MCF 10A (cell line): ENCODE results near the gene SUGP1. TPM values are rescaled to one million over a fixed set of nuclear protein-coding genes. Genes with fewer than 3 reads are reported as not detected.

Experiments used
- BruUV-seq: library from RNA; stranded (reverse); fragments of 400-500 nt; replicated peaks from 2 replicates; lab custom pipeline; 2021; lab: Mats Ljungman, UMichigan
- CTCF ChIA-PET: fragments of 300-600 bp; sonication (Branson Sonifier 250); formaldehyde crosslinking; extraction: SDS; loops from one replicate; lab custom pipeline; 2021; ENCODE audit warnings: antibody characterized with exemption, inconsistent platforms; lab: Yijun Ruan, JAX
- POLR2A ChIA-PET: fragments of 300-600, 350-650 bp; sonication (Branson Sonifier 250); formaldehyde crosslinking; extraction: SDS; loops from one replicate; lab custom pipeline; 2020; ENCODE audit warnings: antibody characterized with exemption, inconsistent platforms; lab: Yijun Ruan, JAX
- DNase-seq: peaks from one replicate; pipeline ENCODE4 v3.0.0-alpha.2; 2018; ENCODE audit not compliant: unreplicated experiment
- H3K27ac Mint-ChIP-seq: one replicate; pipeline ENCODE4 v1.8.0; 2022; ENCODE audit warnings: mild to moderate bottlenecking, low read depth, mixed read lengths; ENCODE audit not compliant: unreplicated experiment
- H3K27me3 Mint-ChIP-seq: one replicate; pipeline ENCODE4 v1.8.0; 2022; ENCODE audit warnings: mixed read lengths; ENCODE audit not compliant: insufficient read depth, unreplicated experiment
- H3K36me3 Mint-ChIP-seq: one replicate; pipeline ENCODE4 v1.8.0; 2022; ENCODE audit warnings: mild to moderate bottlenecking, moderate library complexity, mixed read lengths; ENCODE audit not compliant: insufficient read depth, unreplicated experiment
- H3K4me1 Mint-ChIP-seq: one replicate; pipeline ENCODE4 v1.8.0; 2022; ENCODE audit warnings: mixed read lengths; ENCODE audit not compliant: insufficient read depth, unreplicated experiment
- H3K4me3 Mint-ChIP-seq: one replicate; pipeline ENCODE4 v1.8.0; 2022; ENCODE audit warnings: mild to moderate bottlenecking, moderate library complexity, mixed read lengths; ENCODE audit not compliant: unreplicated experiment
- H3K9me3 Mint-ChIP-seq: one replicate; pipeline ENCODE4 v1.8.0; 2022; ENCODE audit warnings: mixed read lengths; ENCODE audit not compliant: unreplicated experiment
- CTCF ChIP-seq: fragments of 200-600 bp; IDR thresholded peaks from one replicate; pipeline ENCODE4 v1.8.0; 2022; ENCODE audit warnings: antibody characterized with exemption, mild to moderate bottlenecking; ENCODE audit not compliant: unreplicated experiment
- intact Hi-C: fragments of 100-400 bp; cut with micrococcal nuclease; formaldehyde crosslinking; loops from 2 replicates; pipeline ENCODE4 v1.14.1; 2022
- total RNA-seq: library from RNA; stranded (reverse); gene quantifications from 2 replicates; pipeline ENCODE4 v1.2.3, GENCODE V29; 2022

SUGP1 gene
- total RNA-seq, 1 experiment from 2014 or later, result 51.1 TPM

DNA sequence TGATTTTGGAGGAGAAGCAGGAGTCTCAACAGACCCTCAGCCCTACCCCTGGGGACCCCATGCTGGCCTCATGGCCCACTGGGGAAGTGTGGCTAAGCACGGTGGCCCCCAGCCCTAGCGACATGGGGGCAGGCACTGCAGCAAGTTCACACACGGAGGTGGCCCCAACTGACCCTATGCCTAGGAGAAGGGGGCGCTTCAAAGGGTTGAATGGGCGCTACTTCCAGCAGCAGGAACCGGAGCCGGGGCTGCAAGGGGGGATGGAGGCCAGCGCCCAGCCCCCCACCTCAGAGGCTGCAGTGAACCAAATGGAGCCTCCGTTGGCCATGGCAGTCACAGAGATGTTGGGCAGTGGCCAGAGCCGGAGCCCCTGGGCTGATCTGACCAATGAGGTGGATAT lies 93.6 kb downstream of the SUGP1 start:
- ChIA-PET POLR2A (no interaction called here), CTCF (interaction anchor here (0.5 kb wide), 1 partner anchor 336 kb away, joined by 3 read pairs; no protein-coding TSS in a partner anchor)
- no peak for DNase-seq
- no peaks in the 10 kb centered on the region for H3K36me3 Mint-ChIP-seq
- intact Hi-C loops, result no loop called here
- TF ChIP-seq CTCF, result no peak
- H3K27ac Mint-ChIP-seq, result no peak overlapping the region
- H3K27me3 Mint-ChIP-seq, result peaks cover 18% of the 10 kb centered on the region
- no peaks in the 10 kb centered on the region for H3K9me3 Mint-ChIP-seq
- BruUV-seq, result no TSS peak
- no peak overlapping the region for H3K4me3 Mint-ChIP-seq
- no peaks in the 10 kb centered on the region for H3K4me1 Mint-ChIP-seq

GRCh38 chr19:19226204-19226603 lies 94.1 kb downstream of the SUGP1 start:
- no peak for DNase-seq
- Mint-ChIP-seq H3K27ac (no peak overlapping the region), H3K4me3 (no peak overlapping the region), H3K27me3 (peaks cover 18% of the 10 kb centered on the region), H3K9me3 (no peaks in the 10 kb centered on the region), H3K4me1 (no peaks in the 10 kb centered on the region), H3K36me3 (no peaks in the 10 kb centered on the region)
- CTCF ChIA-PET, result no interaction called here
- intact Hi-C loops, result no loop called here
- TF ChIP-seq CTCF, result no peak
- POLR2A ChIA-PET, result no interaction called here
- BruUV-seq, result no TSS peak

Other genes starting within 250 kb of the SUGP1 start
- 34.8 and 36.1 TPM in 2 replicates for gene TMEM161A, start 182.0 kb downstream of the SUGP1 start, total RNA-seq
- 1.4 TPM in 2 replicates for gene MEF2B, start 150.2 kb downstream of the SUGP1 start, total RNA-seq
- 25.4 and 26.3 TPM in 2 replicates for gene BORCS8, start 128.4 kb downstream of the SUGP1 start, total RNA-seq
- gene RFXANK, start 128.3 kb downstream of the SUGP1 start, total RNA-seq, result 115 and 118 TPM in 2 replicates
- gene NR2C2AP, start 117.1 kb downstream of the SUGP1 start, total RNA-seq, result 13.4 and 20.6 TPM in 2 replicates
- gene NCAN, start 108.6 kb downstream of the SUGP1 start, total RNA-seq, result not detected in 2 replicates
- gene TM6SF2, start 47.2 kb downstream of the SUGP1 start, total RNA-seq, result not detected in 2 replicates
- gene MAU2, start 320 bp upstream of the SUGP1 start, total RNA-seq, result 50.1 and 55.9 TPM in 2 replicates
- gene GATAD2A, start 85.2 kb upstream of the SUGP1 start, total RNA-seq, result 77.4 and 91.5 TPM in 2 replicates
- 4.8 and 6.6 TPM in 2 replicates for gene TSSK6, start 195.0 kb upstream of the SUGP1 start, total RNA-seq
- 354 and 393 TPM in 2 replicates for gene NDUFA13, start 195.7 kb upstream of the SUGP1 start, total RNA-seq
- 11.9 and 21.7 TPM in 2 replicates for gene YJEFN3, start 208.4 kb upstream of the SUGP1 start, total RNA-seq
- 0.12 and 0.29 TPM in 2 replicates for gene CILP2, start 217.8 kb upstream of the SUGP1 start, total RNA-seq